Epithelial cell of proximal tubule (primary cell): ENCODE data around the gene TMEM131. TPM values are rescaled to one million over a fixed set of nuclear protein-coding genes. Genes with fewer than 3 reads are reported as not detected.

Experiments
- DNase-seq: peaks from one replicate; pipeline ENCODE4 v3.0.0-alpha.2; 2011; ENCODE audit warnings: low read depth
- H3K4me3 ChIP-seq: 2 replicates; pipeline ENCODE4 v1.5.1; 2011; ENCODE audit warnings: low read depth, mild to moderate bottlenecking, low read length
- CTCF ChIP-seq: conservative IDR thresholded peaks from 2 replicates; pipeline ENCODE4 v1.5.1; 2012; ENCODE audit warnings: low read depth, mild to moderate bottlenecking, low read length
- total RNA-seq: library from RNA; depleted of rRNA; stranded (reverse); fragments of >200 nt; gene quantifications from 2 replicates; pipeline ENCODE4 v1.2.3, GENCODE V29; 2015

The TMEM131 gene
- total RNA-seq, 1 donor from 2014 or later: 16.0 TPM

GRCh38 chr2:98037206-98037605 is 41.5 kb upstream of the TMEM131 start:
- no peak for DNase-seq
- TF ChIP-seq CTCF: no peak
- no peak overlapping the region for H3K4me3 ChIP-seq

GRCh38 chr2:98036349-98037000 is 40.7 kb upstream of the TMEM131 start:
- no peak for TF ChIP-seq CTCF
- DNase-seq: no peak
- no peak overlapping the region for H3K4me3 ChIP-seq

- no peak for TF ChIP-seq CTCF
- no peak for DNase-seq
- H3K4me3 ChIP-seq: no peak overlapping the region
These were observed 39.0 kb upstream of the TMEM131 start for GRCh38 chr2:98034745-98035144.

GRCh38 chr2:98032086-98032485 is 36.3 kb upstream of the TMEM131 start:
- TF ChIP-seq CTCF: no peak
- H3K4me3 ChIP-seq: no peak overlapping the region
- DNase-seq: no peak

GRCh38 chr2:98029718-98030222 is 34.0 kb upstream of the TMEM131 start:
- no peak for TF ChIP-seq CTCF
- no peak for DNase-seq
- no peak overlapping the region for H3K4me3 ChIP-seq

- no peak for TF ChIP-seq CTCF
- H3K4me3 ChIP-seq: no peak overlapping the region
- DNase-seq: no peak
These were observed 33.4 kb upstream of the TMEM131 start for GRCh38 chr2:98028931-98029717.
